ENCODE results near the gene SV2C. TPM values are rescaled to one million over a fixed set of nuclear protein-coding genes. Genes with fewer than 3 reads are reported as not detected.

SV2C gene
- total and polyA plus RNA-seq, 2 donors (not counting 1 experiment from before 2014, with no cell fraction given) = not detected

- Histone ChIP-seq H3K27ac (ENCODE audit: insufficient read depth, low read length) (no peak overlapping the region), H3K4me2 (ENCODE audit: extremely low read depth, insufficient read depth, low read length) (no peak overlapping the region), H3K36me3 (ENCODE audit: control insufficient read depth, insufficient read depth, low read length) (no peaks in the 10 kb centered on the region), H3K79me2 (ENCODE audit: control insufficient read depth, insufficient read depth, low read length) (no peaks in the 10 kb centered on the region), H3K4me1 (ENCODE audit: control insufficient read depth, extremely low read depth, insufficient read depth, low read length) (no peaks in the 10 kb centered on the region), H3K27me3 (ENCODE audit: control insufficient read depth, insufficient read depth, low read length) (no peaks in the 10 kb centered on the region), H4K20me1 (ENCODE audit: control insufficient read depth, extremely low read depth, insufficient read depth, low read length) (no peaks in the 10 kb centered on the region), H3K4me3 (replicated peaks in 1 of 4; ENCODE audit: control extremely low read depth in 1 of 4, insufficient read depth in 1 of 4, low read depth in 3 of 4, low read length in 4 of 4) (no peak overlapping the region), H3K9me3 (ENCODE audit: control insufficient read depth, insufficient read depth, low read depth, low read length) (no peaks in the 10 kb centered on the region), H3K9ac (ENCODE audit: insufficient read depth, low read length) (no peak overlapping the region), H2AFZ (ENCODE audit: low read length) (no peak overlapping the region)
- TF ChIP-seq EZH2 (IDR thresholded peaks at IDR 0.05; ENCODE audit: low read length, missing control alignments) = no peak
- TF ChIP-seq, protein P1, sequence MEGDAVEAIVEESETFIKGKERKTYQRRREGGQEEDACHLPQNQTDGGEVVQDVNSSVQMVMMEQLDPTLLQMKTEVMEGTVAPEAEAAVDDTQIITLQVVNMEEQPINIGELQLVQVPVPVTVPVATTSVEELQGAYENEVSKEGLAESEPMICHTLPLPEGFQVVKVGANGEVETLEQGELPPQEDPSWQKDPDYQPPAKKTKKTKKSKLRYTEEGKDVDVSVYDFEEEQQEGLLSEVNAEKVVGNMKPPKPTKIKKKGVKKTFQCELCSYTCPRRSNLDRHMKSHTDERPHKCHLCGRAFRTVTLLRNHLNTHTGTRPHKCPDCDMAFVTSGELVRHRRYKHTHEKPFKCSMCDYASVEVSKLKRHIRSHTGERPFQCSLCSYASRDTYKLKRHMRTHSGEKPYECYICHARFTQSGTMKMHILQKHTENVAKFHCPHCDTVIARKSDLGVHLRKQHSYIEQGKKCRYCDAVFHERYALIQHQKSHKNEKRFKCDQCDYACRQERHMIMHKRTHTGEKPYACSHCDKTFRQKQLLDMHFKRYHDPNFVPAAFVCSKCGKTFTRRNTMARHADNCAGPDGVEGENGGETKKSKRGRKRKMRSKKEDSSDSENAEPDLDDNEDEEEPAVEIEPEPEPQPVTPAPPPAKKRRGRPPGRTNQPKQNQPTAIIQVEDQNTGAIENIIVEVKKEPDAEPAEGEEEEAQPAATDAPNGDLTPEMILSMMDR (conservative IDR thresholded peaks at IDR 0.05 in 1 of 2, IDR thresholded peaks at IDR 0.05 in 1 of 2; ENCODE audit: low read depth in 1 of 2, low read length in 2 of 2) = no peak
- no peak for DNase-seq (ENCODE audit: low read depth in 2 of 2)
Observed at GRCh38 chr5:76192837-76193236, 109.7 kb downstream of the SV2C start.

- Histone ChIP-seq H3K9me3 (ENCODE audit: control insufficient read depth, insufficient read depth, low read depth, low read length) (no peaks in the 10 kb centered on the region), H3K4me2 (ENCODE audit: extremely low read depth, insufficient read depth, low read length) (no peak overlapping the region), H3K4me3 (replicated peaks in 1 of 4; ENCODE audit: control extremely low read depth in 1 of 4, insufficient read depth in 1 of 4, low read depth in 3 of 4, low read length in 4 of 4) (no peak overlapping the region), H4K20me1 (ENCODE audit: control insufficient read depth, extremely low read depth, insufficient read depth, low read length) (no peaks in the 10 kb centered on the region), H2AFZ (ENCODE audit: low read length) (no peak overlapping the region), H3K27me3 (ENCODE audit: control insufficient read depth, insufficient read depth, low read length) (no peaks in the 10 kb centered on the region), H3K79me2 (ENCODE audit: control insufficient read depth, insufficient read depth, low read length) (no peaks in the 10 kb centered on the region), H3K4me1 (ENCODE audit: control insufficient read depth, extremely low read depth, insufficient read depth, low read length) (no peaks in the 10 kb centered on the region), H3K27ac (ENCODE audit: insufficient read depth, low read length) (no peak overlapping the region), H3K9ac (ENCODE audit: insufficient read depth, low read length) (no peak overlapping the region), H3K36me3 (ENCODE audit: control insufficient read depth, insufficient read depth, low read length) (no peaks in the 10 kb centered on the region)
- DNase-seq (ENCODE audit: low read depth in 2 of 2) = no peak
- TF ChIP-seq, protein P1 (conservative IDR thresholded peaks at IDR 0.05 in 1 of 2, IDR thresholded peaks at IDR 0.05 in 1 of 2; ENCODE audit: low read depth in 1 of 2, low read length in 2 of 2) = no peak
- TF ChIP-seq EZH2 (IDR thresholded peaks at IDR 0.05; ENCODE audit: low read length, missing control alignments) = no peak
Observed at GRCh38 chr5:76193635-76194034, 110.5 kb downstream of the SV2C start.

- H3K4me1 ChIP-seq (ENCODE audit: control insufficient read depth, extremely low read depth, insufficient read depth, low read length) = no peaks in the 10 kb centered on the region
- no peaks in the 10 kb centered on the region for H3K9me3 ChIP-seq (ENCODE audit: control insufficient read depth, insufficient read depth, low read depth, low read length)
- no peak overlapping the region for H3K9ac ChIP-seq (ENCODE audit: insufficient read depth, low read length)
- H3K36me3 ChIP-seq (ENCODE audit: control insufficient read depth, insufficient read depth, low read length) = no peaks in the 10 kb centered on the region
- H4K20me1 ChIP-seq (ENCODE audit: control insufficient read depth, extremely low read depth, insufficient read depth, low read length) = no peaks in the 10 kb centered on the region
- H3K27me3 ChIP-seq (ENCODE audit: control insufficient read depth, insufficient read depth, low read length) = no peaks in the 10 kb centered on the region
- H3K79me2 ChIP-seq (ENCODE audit: control insufficient read depth, insufficient read depth, low read length) = no peaks in the 10 kb centered on the region
- H3K4me2 ChIP-seq (ENCODE audit: extremely low read depth, insufficient read depth, low read length) = no peak overlapping the region
- no peak overlapping the region for H3K27ac ChIP-seq (ENCODE audit: insufficient read depth, low read length)
- no peak for TF ChIP-seq EZH2 (IDR thresholded peaks at IDR 0.05; ENCODE audit: low read length, missing control alignments)
- TF ChIP-seq, protein P1 (conservative IDR thresholded peaks at IDR 0.05 in 1 of 2, IDR thresholded peaks at IDR 0.05 in 1 of 2; ENCODE audit: low read depth in 1 of 2, low read length in 2 of 2) = no peak
- H3K4me3 ChIP-seq (replicated peaks in 1 of 4; ENCODE audit: control extremely low read depth in 1 of 4, insufficient read depth in 1 of 4, low read depth in 3 of 4, low read length in 4 of 4) = no peak overlapping the region
- no peak for DNase-seq (ENCODE audit: low read depth in 2 of 2)
- no peak overlapping the region for H2AFZ ChIP-seq (ENCODE audit: low read length)
Observed at GRCh38 chr5:76194340-76194739, 111.2 kb downstream of the SV2C start.

All from fibroblast of lung (primary cell).